Liver (tissue), 9 donors: Measurements from ENCODE around the gene TRIM9. TPM values are rescaled to one million over a fixed set of nuclear protein-coding genes. Genes with fewer than 3 reads are reported as not detected.

Experiments used
- DNase-seq: peaks from one replicate; pipeline ENCODE4 v3.0.0-alpha.2; 2017; ENCODE audit warnings: low spot score
- H3K27ac ChIP-seq, 2 donors: one replicate each; pipeline ENCODE4 v1.7.0; 2013; ENCODE audit warnings: inconsistent platforms in 2 of 2, low read length in 2 of 2, control low read depth in 1 of 2, low read depth in 1 of 2, mild to moderate bottlenecking in 1 of 2
- H3K27me3 ChIP-seq, 4 donors: one replicate each; pipeline versions ENCODE4 v1.6.1 to v1.7.0; 2013; ENCODE audit warnings: low read length in 3 of 4, inconsistent platforms in 1 of 4, mild to moderate bottlenecking in 1 of 4, moderate library complexity in 1 of 4; ENCODE audit not compliant: control insufficient read depth in 4 of 4, insufficient read depth in 4 of 4
- H3K36me3 ChIP-seq, 4 donors: one replicate each; pipeline versions ENCODE4 v1.6.1 to v1.7.0; 2013; ENCODE audit warnings: low read length in 3 of 4, mild to moderate bottlenecking in 3 of 4, low read depth in 1 of 4, moderate library complexity in 1 of 4; ENCODE audit not compliant: control insufficient read depth in 4 of 4, insufficient read depth in 3 of 4
- H3K4me1 ChIP-seq, 4 donors: one replicate each; pipeline versions ENCODE4 v1.6.1 to v1.7.0; 2013; ENCODE audit warnings: low read length in 3 of 4, mild to moderate bottlenecking in 3 of 4, moderate library complexity in 1 of 4; ENCODE audit not compliant: control insufficient read depth in 4 of 4, insufficient read depth in 4 of 4
- H3K4me3 ChIP-seq, 3 donors: one replicate each; pipeline versions ENCODE4 v1.6.1 to v1.7.0; 2013; ENCODE audit warnings: low read length in 3 of 3, control low read depth in 1 of 3, low read depth in 1 of 3, mild to moderate bottlenecking in 1 of 3
- H3K9ac ChIP-seq, 2 donors: one replicate each; pipeline ENCODE4 v1.7.0; 2013; ENCODE audit warnings: low read length in 2 of 2, mild to moderate bottlenecking in 2 of 2, moderate library complexity in 2 of 2, control low read depth in 1 of 2, low read depth in 1 of 2
- H3K9me3 ChIP-seq, 4 donors: one replicate each; pipeline versions ENCODE4 v1.6.1 to v1.7.0; 2013; ENCODE audit warnings: low read length in 3 of 4; ENCODE audit not compliant: control insufficient read depth in 4 of 4
- ATF3 ChIP-seq: IDR thresholded peaks from 2 replicates; pipeline ENCODE4 v1.6.1; 2016; ENCODE audit warnings: antibody characterized with exemption
- EGR1 ChIP-seq, 2 donors: IDR thresholded peaks; 2 replicates each; pipeline ENCODE4 v1.6.1; 2016 to 2018; ENCODE audit warnings: antibody characterized with exemption in 2 of 2, low read depth in 2 of 2
- FOXA1 ChIP-seq: IDR thresholded peaks from 2 replicates; pipeline ENCODE4 v1.6.1; 2016; ENCODE audit warnings: antibody characterized with exemption
- FOXA2 ChIP-seq: IDR thresholded peaks from 2 replicates; pipeline ENCODE4 v1.6.1; 2016; ENCODE audit warnings: antibody characterized with exemption
- GABPA ChIP-seq, 2 donors: IDR thresholded peaks in 1 of 2; conservative IDR thresholded peaks in 1 of 2; 2 replicates each; pipeline ENCODE4 v1.6.1; 2016; ENCODE audit warnings: antibody characterized with exemption in 2 of 2, mild to moderate bottlenecking in 1 of 2, moderate library complexity in 1 of 2
- HNF4A ChIP-seq, 2 donors: conservative IDR thresholded peaks; 2 replicates each; pipeline ENCODE4 v1.6.1; 2016; ENCODE audit warnings: antibody characterized with exemption in 2 of 2, mild to moderate bottlenecking in 2 of 2
- HNF4G ChIP-seq: IDR thresholded peaks from 2 replicates; pipeline ENCODE4 v1.6.1; 2016; ENCODE audit warnings: antibody characterized with exemption
- JUND ChIP-seq, 2 donors: IDR thresholded peaks; 2 replicates each; pipeline ENCODE4 v1.6.1; 2016; ENCODE audit warnings: antibody characterized with exemption in 2 of 2
- NR2F2 ChIP-seq: IDR thresholded peaks from 2 replicates; pipeline ENCODE4 v1.6.1; 2016; ENCODE audit warnings: antibody characterized with exemption
- RXRA ChIP-seq, 2 donors: IDR thresholded peaks; 2 replicates each; pipeline ENCODE4 v1.6.1; 2017 to 2018; ENCODE audit warnings: antibody characterized with exemption in 2 of 2, mild to moderate bottlenecking in 1 of 2
- SP1 ChIP-seq: IDR thresholded peaks from 2 replicates; pipeline ENCODE4 v1.6.1; 2018; ENCODE audit warnings: antibody characterized with exemption, mild to moderate bottlenecking
- TAF1 ChIP-seq: conservative IDR thresholded peaks from 2 replicates; pipeline ENCODE4 v1.6.1; 2016; ENCODE audit warnings: antibody characterized with exemption, mild to moderate bottlenecking
- YY1 ChIP-seq: IDR thresholded peaks from 2 replicates; pipeline ENCODE4 v1.6.1; 2016; ENCODE audit warnings: antibody characterized with exemption, mild to moderate bottlenecking
- WGBS: extraction: QIAGEN DNeasy Blood & Tissue Kit; methylation state at CpG from one replicate; pipeline ENCODE4 v1.1.7; 2013; 5-methylcytosine and 5-hydroxymethylcytosine counted together
- polyA plus RNA-seq, 2 donors: library from polyadenylated mRNA; stranded (reverse) in 1 of 2; unstranded in 1 of 2; fragments of 200-250 nt in 1 of 2; fragments of >200 nt in 1 of 2; fragmentation: Nextera tagmentation in 1 of 2; extraction: Ambion mirVana in 1 of 2; gene quantifications; one replicate each; pipeline versions ENCODE4 v1.2.1 to v1.2.3, GENCODE V29; 2013 to 2015
- total RNA-seq, 2 donors: library from RNA; depleted of rRNA; stranded (reverse); fragments of >200 nt; gene quantifications; one replicate each; pipeline ENCODE4 v1.2.3, GENCODE V29; 2014
- TF ChIP-seq, protein P1 (sequence below): IDR thresholded peaks from 2 replicates; pipeline ENCODE4 v1.6.1; 2016; ENCODE audit warnings: antibody characterized with exemption
- TF ChIP-seq, protein P2 (sequence below): IDR thresholded peaks from 2 replicates; pipeline ENCODE4 v1.6.1; 2016; ENCODE audit warnings: antibody characterized with exemption, mild to moderate bottlenecking
- donor health status: healthy.
- donor health status: healthy.
- donor health status: healthy.
- donor health status: healthy.
- donor health status: healthy.

TRIM9 gene
- total and polyA plus RNA-seq, 4 donors, result 0.09 to 1.6 (median 0.18) TPM

- Histone ChIP-seq H3K9me3 (peaks cover 0 to 3% (median 0%) of the 10 kb centered on the region in 4 donors), H3K27me3 (no peaks in the 10 kb centered on the region), H3K27ac (no peak overlapping the region), H3K9ac (no peak overlapping the region), H3K4me3 (no peak overlapping the region), H3K36me3 (no peaks in the 10 kb centered on the region), H3K4me1 (no peaks in the 10 kb centered on the region)
- TF ChIP-seq HNF4G, result no peak
- TF ChIP-seq GABPA (IDR thresholded peaks at IDR 0.05 in 1 of 2, conservative IDR thresholded peaks at IDR 0.05 in 1 of 2), result no peak
- 66% methylated on average over 5 of the region's 5 CpGs for WGBS
- DNase-seq, result no peak
These were observed 23.0 kb downstream of the TRIM9 start for GRCh38 chr14:51071857-51072256.

- H3K4me1 ChIP-seq, result no peaks in the 10 kb centered on the region
- DNase-seq, result no peak
- H3K9me3 ChIP-seq, result peaks cover 0 to 3% (median 0%) of the 10 kb centered on the region in 4 donors
- 75% methylated on average over 4 of the region's 4 CpGs for WGBS
- H3K27me3 ChIP-seq, result no peaks in the 10 kb centered on the region
- H3K4me3 ChIP-seq, result no peak overlapping the region
- H3K27ac ChIP-seq, result no peak overlapping the region
- H3K36me3 ChIP-seq, result no peaks in the 10 kb centered on the region
- no peak overlapping the region for H3K9ac ChIP-seq
- no peak for TF ChIP-seq ATF3
- no peak for TF ChIP-seq RXRA (IDR thresholded peaks at IDR 0.05)
- TF ChIP-seq GABPA (IDR thresholded peaks at IDR 0.05 in 1 of 2, conservative IDR thresholded peaks at IDR 0.05 in 1 of 2), result no peak
- no peak for TF ChIP-seq SP1
- TF ChIP-seq JUND (IDR thresholded peaks at IDR 0.05), result no peak
- no peak for TF ChIP-seq TAF1
- TF ChIP-seq, protein P1, sequence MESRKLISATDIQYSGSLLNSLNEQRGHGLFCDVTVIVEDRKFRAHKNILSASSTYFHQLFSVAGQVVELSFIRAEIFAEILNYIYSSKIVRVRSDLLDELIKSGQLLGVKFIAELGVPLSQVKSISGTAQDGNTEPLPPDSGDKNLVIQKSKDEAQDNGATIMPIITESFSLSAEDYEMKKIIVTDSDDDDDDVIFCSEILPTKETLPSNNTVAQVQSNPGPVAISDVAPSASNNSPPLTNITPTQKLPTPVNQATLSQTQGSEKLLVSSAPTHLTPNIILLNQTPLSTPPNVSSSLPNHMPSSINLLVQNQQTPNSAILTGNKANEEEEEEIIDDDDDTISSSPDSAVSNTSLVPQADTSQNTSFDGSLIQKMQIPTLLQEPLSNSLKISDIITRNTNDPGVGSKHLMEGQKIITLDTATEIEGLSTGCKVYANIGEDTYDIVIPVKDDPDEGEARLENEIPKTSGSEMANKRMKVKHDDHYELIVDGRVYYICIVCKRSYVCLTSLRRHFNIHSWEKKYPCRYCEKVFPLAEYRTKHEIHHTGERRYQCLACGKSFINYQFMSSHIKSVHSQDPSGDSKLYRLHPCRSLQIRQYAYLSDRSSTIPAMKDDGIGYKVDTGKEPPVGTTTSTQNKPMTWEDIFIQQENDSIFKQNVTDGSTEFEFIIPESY, result no peak
- TF ChIP-seq, protein P2, sequence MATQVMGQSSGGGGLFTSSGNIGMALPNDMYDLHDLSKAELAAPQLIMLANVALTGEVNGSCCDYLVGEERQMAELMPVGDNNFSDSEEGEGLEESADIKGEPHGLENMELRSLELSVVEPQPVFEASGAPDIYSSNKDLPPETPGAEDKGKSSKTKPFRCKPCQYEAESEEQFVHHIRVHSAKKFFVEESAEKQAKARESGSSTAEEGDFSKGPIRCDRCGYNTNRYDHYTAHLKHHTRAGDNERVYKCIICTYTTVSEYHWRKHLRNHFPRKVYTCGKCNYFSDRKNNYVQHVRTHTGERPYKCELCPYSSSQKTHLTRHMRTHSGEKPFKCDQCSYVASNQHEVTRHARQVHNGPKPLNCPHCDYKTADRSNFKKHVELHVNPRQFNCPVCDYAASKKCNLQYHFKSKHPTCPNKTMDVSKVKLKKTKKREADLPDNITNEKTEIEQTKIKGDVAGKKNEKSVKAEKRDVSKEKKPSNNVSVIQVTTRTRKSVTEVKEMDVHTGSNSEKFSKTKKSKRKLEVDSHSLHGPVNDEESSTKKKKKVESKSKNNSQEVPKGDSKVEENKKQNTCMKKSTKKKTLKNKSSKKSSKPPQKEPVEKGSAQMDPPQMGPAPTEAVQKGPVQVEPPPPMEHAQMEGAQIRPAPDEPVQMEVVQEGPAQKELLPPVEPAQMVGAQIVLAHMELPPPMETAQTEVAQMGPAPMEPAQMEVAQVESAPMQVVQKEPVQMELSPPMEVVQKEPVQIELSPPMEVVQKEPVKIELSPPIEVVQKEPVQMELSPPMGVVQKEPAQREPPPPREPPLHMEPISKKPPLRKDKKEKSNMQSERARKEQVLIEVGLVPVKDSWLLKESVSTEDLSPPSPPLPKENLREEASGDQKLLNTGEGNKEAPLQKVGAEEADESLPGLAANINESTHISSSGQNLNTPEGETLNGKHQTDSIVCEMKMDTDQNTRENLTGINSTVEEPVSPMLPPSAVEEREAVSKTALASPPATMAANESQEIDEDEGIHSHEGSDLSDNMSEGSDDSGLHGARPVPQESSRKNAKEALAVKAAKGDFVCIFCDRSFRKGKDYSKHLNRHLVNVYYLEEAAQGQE, result no peak
- no peak for TF ChIP-seq FOXA2
- no peak for TF ChIP-seq EGR1 (IDR thresholded peaks at IDR 0.05; ENCODE audit: low read depth in 2 of 2)
- TF ChIP-seq YY1, result no peak
- no peak for TF ChIP-seq HNF4G
- TF ChIP-seq HNF4A (conservative IDR thresholded peaks at IDR 0.05), result no peak
- TF ChIP-seq NR2F2, result no peak
- TF ChIP-seq FOXA1, result no peak
These were observed 24.2 kb downstream of the TRIM9 start for GRCh38 chr14:51070726-51071125.
